Neuronal stem cell (in vitro differentiated cells): ENCODE data around the gene STOML2. TPM values are rescaled to one million over a fixed set of nuclear protein-coding genes. Genes with fewer than 3 reads are reported as not detected.
"Not testable (repeated sequence)": the region's sequence is repeated elsewhere in the genome, so short reads cannot be mapped to it uniquely, and the experiment has no call there.

Source experiments
- DNase-seq: peaks from one replicate; pipeline ENCODE4 v3.0.0-alpha.2; 2013; ENCODE audit warnings: low spot score
- H2AFZ ChIP-seq: one replicate; pipeline ENCODE4 v1.6.1; 2013; ENCODE audit warnings: mild to moderate bottlenecking, low read length, inconsistent platforms
- H2AK5ac ChIP-seq: 2 replicates; pipeline ENCODE4 v1.6.1; 2013; ENCODE audit warnings: low read depth, mild to moderate bottlenecking, inconsistent platforms, low read length, moderate library complexity, mixed read lengths
- H2BK120ac ChIP-seq: 2 replicates; pipeline ENCODE4 v1.6.1; 2013; ENCODE audit warnings: low read depth, mild to moderate bottlenecking, inconsistent platforms, low read length, moderate library complexity, mixed read lengths
- H2BK12ac ChIP-seq: one replicate; pipeline ENCODE4 v1.6.1; 2013; ENCODE audit warnings: low read length, inconsistent platforms
- H2BK15ac ChIP-seq: 2 replicates; pipeline ENCODE4 v1.6.1; 2013; ENCODE audit warnings: mild to moderate bottlenecking, low read length, inconsistent platforms, mixed read lengths
- H2BK5ac ChIP-seq: one replicate; pipeline ENCODE4 v1.6.1; 2013; ENCODE audit warnings: inconsistent platforms, mild to moderate bottlenecking, low read length, moderate library complexity
- H3K14ac ChIP-seq: one replicate; pipeline ENCODE4 v1.6.1; 2013; ENCODE audit warnings: low read length, inconsistent platforms
- H3K18ac ChIP-seq: 2 replicates; pipeline ENCODE4 v1.6.1; 2013; ENCODE audit warnings: low read length, inconsistent platforms
- H3K23ac ChIP-seq: 2 replicates; pipeline ENCODE4 v1.6.1; 2013; ENCODE audit warnings: low read depth, mild to moderate bottlenecking, mixed read lengths, low read length, inconsistent platforms; ENCODE audit not compliant: poor library complexity
- H3K27ac ChIP-seq: replicated peaks from 3 replicates; pipeline ENCODE4 v1.5.1; 2013; ENCODE audit warnings: low read length, inconsistent platforms
- H3K27me3 ChIP-seq, 3 experiments: 2 replicates each; pipeline ENCODE4 v1.6.1; 2013; ENCODE audit warnings: low read length in 3 of 3, mild to moderate bottlenecking in 2 of 3, inconsistent platforms in 1 of 3, low read depth in 1 of 3, mixed read lengths in 1 of 3, moderate library complexity in 1 of 3; ENCODE audit not compliant: control insufficient read depth in 3 of 3, insufficient read depth in 3 of 3
- H3K36me3 ChIP-seq, 2 donors: replicated peaks in 1 of 2; 2 replicates each; pipeline ENCODE4 v1.6.1; 2013; ENCODE audit warnings: low read length in 2 of 2; ENCODE audit not compliant: control insufficient read depth in 2 of 2, insufficient read depth in 2 of 2
- H3K4ac ChIP-seq: 2 replicates; pipeline ENCODE4 v1.6.1; 2013; ENCODE audit warnings: inconsistent platforms, mild to moderate bottlenecking, low read length, moderate library complexity
- H3K4me1 ChIP-seq, 2 donors: 1 replicate in 1 of 2; 2 replicates in 1 of 2; pipeline ENCODE4 v1.6.1; 2013; ENCODE audit warnings: low read length in 2 of 2, low read depth in 1 of 2; ENCODE audit not compliant: control insufficient read depth in 2 of 2, insufficient read depth in 1 of 2
- H3K4me2 ChIP-seq: one replicate; pipeline ENCODE4 v1.6.1; 2013; ENCODE audit warnings: mild to moderate bottlenecking, low read length, inconsistent platforms; ENCODE audit not compliant: insufficient read depth, poor library complexity, severe bottlenecking
- H3K4me3 ChIP-seq, 2 donors: 2 replicates each; pipeline ENCODE4 v1.5.1; 2013; ENCODE audit warnings: low read length in 2 of 2, mild to moderate bottlenecking in 2 of 2, inconsistent platforms in 1 of 2, moderate library complexity in 1 of 2
- H3K79me1 ChIP-seq: one replicate; pipeline ENCODE4 v1.6.1; 2013; ENCODE audit warnings: low read depth, mild to moderate bottlenecking, inconsistent platforms, low read length, moderate library complexity
- H3K9ac ChIP-seq: one replicate; pipeline ENCODE4 v1.6.1; 2013; ENCODE audit warnings: mild to moderate bottlenecking, low read depth, low read length, inconsistent platforms; ENCODE audit not compliant: poor library complexity
- H3K9me3 ChIP-seq, 2 donors: replicated peaks in 1 of 2; 2 replicates each; pipeline versions ENCODE3 to v1.6.1; 2013; ENCODE audit warnings: low read length in 2 of 2, mild to moderate bottlenecking in 2 of 2, inconsistent platforms in 1 of 2, low read depth in 1 of 2, mixed read lengths in 1 of 2, moderate library complexity in 1 of 2; ENCODE audit not compliant: control insufficient read depth in 2 of 2, insufficient read depth in 1 of 2
- H4K8ac ChIP-seq: one replicate; pipeline ENCODE4 v1.6.1; 2013; ENCODE audit warnings: low read depth, mild to moderate bottlenecking, inconsistent platforms, low read length, moderate library complexity
- H4K91ac ChIP-seq: one replicate; pipeline ENCODE4 v1.6.1; 2013; ENCODE audit warnings: low read length, low read depth, mild to moderate bottlenecking, inconsistent platforms; ENCODE audit not compliant: poor library complexity
- WGBS, 2 donors: extraction: QIAGEN DNeasy Blood & Tissue Kit; methylation state at CpG; one replicate each; pipeline ENCODE4 v1.1.7; 2013; ENCODE audit warnings: missing lambda C conversion rate in 2 of 2, mixed read lengths in 1 of 2; ENCODE audit not compliant: insufficient read length in 2 of 2, insufficient replicate concordance in 1 of 2; ENCODE audit errors: extremely low coverage in 2 of 2; 5-methylcytosine and 5-hydroxymethylcytosine counted together
- polyA plus RNA-seq, 2 experiments: library from polyadenylated mRNA; stranded (reverse); fragments of 200-250 nt; gene quantifications; one replicate each; pipeline ENCODE4 v1.2.3, GENCODE V29; 2013

STOML2 gene
- 135 TPM for polyA plus RNA-seq (2013, experiment 1 of 2)
- polyA plus RNA-seq (2013, experiment 2 of 2): 135 TPM

- peaks cover 38 to 67% of the 10 kb centered on the region in 2 donors for H3K36me3 ChIP-seq
- peak within 1 kb of the TSS; percentile 43 for H2AK5ac ChIP-seq
- no CpG with 5 or more reads among the region's 57 CpGs for WGBS, 2 donors
Observed at GRCh38 chr9:35102769-35103659, at the start of gene STOML2. Gene STOML2, minus strand, starts transcription at chr9:35103131. Its CDS starts 37 bp downstream, at chr9:35103094.

DNA sequence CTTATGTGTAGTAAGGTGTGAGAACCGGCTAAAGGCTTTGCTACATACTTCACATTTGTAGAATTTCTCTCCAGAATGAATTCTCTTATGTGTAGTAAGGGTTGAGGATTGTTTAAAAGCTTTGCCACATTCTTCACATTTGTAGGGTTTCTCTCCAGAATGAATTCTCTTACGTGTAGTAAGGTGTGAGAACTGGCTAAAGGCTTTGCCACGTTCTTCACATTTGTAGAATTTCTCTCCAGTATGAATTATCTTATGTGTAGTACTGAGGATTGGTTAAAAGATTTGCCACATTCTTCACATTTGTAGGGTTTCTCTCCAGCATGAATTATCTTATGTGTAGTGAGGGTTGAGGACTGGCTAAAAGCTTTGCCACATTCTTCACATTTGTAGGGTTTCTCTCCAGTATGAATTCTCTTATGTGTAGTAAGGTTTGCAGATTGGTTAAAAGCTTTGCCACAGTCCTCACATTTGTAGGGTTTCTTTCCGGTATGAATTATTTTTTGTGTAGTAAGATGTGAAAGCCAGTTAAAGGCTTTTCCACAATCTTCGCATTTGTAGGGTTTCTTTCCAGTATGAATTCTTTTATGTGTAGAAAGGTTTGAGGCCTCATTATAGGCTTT is 45.1 kb upstream of the STOML2 start:
- H2BK12ac ChIP-seq, H2AK5ac ChIP-seq, H2BK120ac ChIP-seq, H3K4ac ChIP-seq, H3K79me1 ChIP-seq, H3K27me3 ChIP-seq, H3K36me3 ChIP-seq, H3K4me1 ChIP-seq, DNase-seq, H2BK5ac ChIP-seq, H4K8ac ChIP-seq, H3K9ac ChIP-seq, H4K91ac ChIP-seq, H2AFZ ChIP-seq, H2BK15ac ChIP-seq, H3K27ac ChIP-seq, H3K4me2 ChIP-seq, H3K4me3 ChIP-seq, H3K23ac ChIP-seq, H3K18ac ChIP-seq, H3K14ac ChIP-seq: not testable (repeated sequence)
- peaks cover 4 to 14% of the 10 kb centered on the region in 2 donors for H3K9me3 ChIP-seq
- no CpG with 5 or more reads among the region's 5 CpGs for WGBS, 2 donors

More at GRCh38 chr9:35102769-35103659, at the start of gene STOML2:
- H2BK12ac ChIP-seq: no peak within 1 kb of the TSS
- H2BK15ac ChIP-seq: no peak within 1 kb of the TSS
- H3K9me3 ChIP-seq: no peaks in the 10 kb centered on the region
- H2AFZ ChIP-seq: peak within 1 kb of the TSS; percentile 75
- no peak within 1 kb of the TSS for H2BK120ac ChIP-seq
- no peak within 1 kb of the TSS for H4K8ac ChIP-seq
- DNase-seq: peak; percentile 95
- H4K91ac ChIP-seq: no peak within 1 kb of the TSS
- no peak within 1 kb of the TSS for H2BK5ac ChIP-seq
- H3K4me1 ChIP-seq: peaks cover 14 to 17% of the 10 kb centered on the region in 2 donors
- peak within 1 kb of the TSS; percentile 38 for H3K18ac ChIP-seq
- H3K27me3 ChIP-seq: no peaks in the 10 kb centered on the region
- H3K4ac ChIP-seq: no peak within 1 kb of the TSS
- H3K14ac ChIP-seq: no peak within 1 kb of the TSS
- H3K23ac ChIP-seq: peak within 1 kb of the TSS; percentile 14
- peaks cover 8% of the 10 kb centered on the region for H3K79me1 ChIP-seq
- H3K27ac ChIP-seq: peak within 1 kb of the TSS; percentile 91
- peak within 1 kb of the TSS; percentile 80 for H3K4me2 ChIP-seq
- peak within 1 kb of the TSS; percentile 86 for H3K9ac ChIP-seq
- H3K4me3 ChIP-seq: peak within 1 kb of the TSS; percentile 80 to 84

DNA sequence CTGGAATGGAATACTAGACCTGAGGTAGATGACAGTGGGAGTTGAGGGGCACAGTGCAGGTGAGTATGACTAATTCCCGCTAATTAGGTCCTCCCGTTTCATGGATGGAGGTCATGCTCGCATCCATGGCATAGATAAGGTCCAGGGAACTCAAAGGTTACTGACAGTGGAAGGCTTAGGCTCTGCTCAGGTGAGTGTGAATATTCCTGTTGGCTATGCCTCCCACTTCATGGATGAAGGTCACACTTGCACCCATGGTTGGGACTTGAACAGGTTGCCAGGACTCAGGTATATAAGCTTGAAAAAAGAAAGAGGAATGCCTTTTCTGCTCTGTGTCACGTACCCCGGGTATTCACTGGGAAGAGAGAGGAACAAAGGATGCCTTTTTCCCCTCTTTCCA is 39.1 kb upstream of the STOML2 start:
- no peak for DNase-seq
- no peak overlapping the region for H3K14ac ChIP-seq
- no peak overlapping the region for H2AK5ac ChIP-seq
- H3K79me1 ChIP-seq: peaks cover 1% of the 10 kb centered on the region
- H2AFZ ChIP-seq: no peak overlapping the region
- H3K4me1 ChIP-seq: no peaks in the 10 kb centered on the region
- no peak overlapping the region for H3K23ac ChIP-seq
- no peak overlapping the region for H3K27ac ChIP-seq
- H3K4me2 ChIP-seq: no peak overlapping the region
- no peak overlapping the region for H3K4ac ChIP-seq
- H2BK5ac ChIP-seq: no peak overlapping the region
- H2BK120ac ChIP-seq: no peak overlapping the region
- H3K27me3 ChIP-seq: no peaks in the 10 kb centered on the region
- H3K36me3 ChIP-seq: no peaks in the 10 kb centered on the region
- no peak overlapping the region for H3K9ac ChIP-seq
- H3K9me3 ChIP-seq: peaks cover 20 to 26% of the 10 kb centered on the region in 2 donors
- H3K4me3 ChIP-seq: no peak overlapping the region
- H3K18ac ChIP-seq: no peak overlapping the region
- no CpG with 5 or more reads among the region's 5 CpGs for WGBS, 2 donors
- H4K8ac ChIP-seq: no peak overlapping the region
- no peak overlapping the region for H4K91ac ChIP-seq
- no peak overlapping the region for H2BK12ac ChIP-seq
- H2BK15ac ChIP-seq: no peak overlapping the region

DNA sequence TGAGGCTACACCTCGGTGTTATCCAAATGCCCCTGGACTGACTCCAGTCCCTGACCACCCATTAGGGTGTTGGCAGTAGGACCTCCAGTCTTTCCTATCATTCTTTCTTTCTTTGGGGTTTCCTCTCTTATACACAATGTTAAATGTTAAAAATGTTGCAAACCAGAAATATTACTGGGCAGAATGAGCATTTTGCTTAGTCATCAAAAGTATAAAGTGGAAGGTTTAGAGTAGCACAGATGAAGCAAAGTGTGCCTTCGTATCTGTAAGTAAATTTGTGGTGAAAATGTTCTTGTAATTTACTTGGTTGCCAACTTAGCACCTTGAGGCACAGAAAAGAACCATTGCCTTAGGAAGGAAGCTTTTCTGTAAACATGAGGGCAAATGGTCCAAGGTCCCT is 37.2 kb upstream of the STOML2 start:
- H3K14ac ChIP-seq: no peak overlapping the region
- WGBS, 2 donors: no CpG with 5 or more reads among the region's 2 CpGs
- no peak overlapping the region for H3K4ac ChIP-seq
- H3K4me1 ChIP-seq: no peaks in the 10 kb centered on the region
- H2AFZ ChIP-seq: no peak overlapping the region
- H2BK12ac ChIP-seq: no peak overlapping the region
- H2BK15ac ChIP-seq: no peak overlapping the region
- H3K9ac ChIP-seq: no peak overlapping the region
- H3K27ac ChIP-seq: no peak overlapping the region
- H3K4me3 ChIP-seq: no peak overlapping the region
- no peak overlapping the region for H3K23ac ChIP-seq
- H3K36me3 ChIP-seq: no peaks in the 10 kb centered on the region
- H3K27me3 ChIP-seq: no peaks in the 10 kb centered on the region
- no peak overlapping the region for H3K18ac ChIP-seq
- H3K9me3 ChIP-seq: peaks cover 20 to 26% of the 10 kb centered on the region in 2 donors
- H4K8ac ChIP-seq: no peak overlapping the region
- H3K79me1 ChIP-seq: peaks cover 1% of the 10 kb centered on the region
- H4K91ac ChIP-seq: no peak overlapping the region
- H2AK5ac ChIP-seq: no peak overlapping the region
- no peak overlapping the region for H3K4me2 ChIP-seq
- H2BK5ac ChIP-seq: no peak overlapping the region
- H2BK120ac ChIP-seq: no peak overlapping the region
- DNase-seq: no peak
